Osteoblast (primary cell): Measurements from ENCODE around the gene TMC1. TPM values are rescaled to one million over a fixed set of nuclear protein-coding genes. Genes with fewer than 3 reads are reported as not detected.

Source experiments
- DNase-seq: peaks from one replicate; pipeline ENCODE4 v3.0.0; 2011; ENCODE audit warnings: low spot score, mixed read lengths; ENCODE audit not compliant: insufficient read length; ENCODE audit errors: missing footprints
- H2AFZ ChIP-seq: 2 replicates; pipeline ENCODE4 v1.6.0; 2011; ENCODE audit warnings: mild to moderate bottlenecking, low read length
- H3K27ac ChIP-seq: 2 replicates; pipeline ENCODE4 v1.5.1; 2011; ENCODE audit warnings: mild to moderate bottlenecking, low read depth, low read length, moderate library complexity
- H3K27me3 ChIP-seq: 2 replicates; pipeline ENCODE4 v1.6.0; 2012; ENCODE audit warnings: mild to moderate bottlenecking, control low read depth, inconsistent platforms, low read length, moderate library complexity; ENCODE audit not compliant: insufficient read depth
- H3K36me3 ChIP-seq: 2 replicates; pipeline ENCODE4 v1.5.1; 2011; ENCODE audit warnings: mild to moderate bottlenecking, low read length, control low read depth, moderate library complexity; ENCODE audit not compliant: insufficient read depth
- H3K4me1 ChIP-seq: 2 replicates; pipeline ENCODE4 v1.5.1; 2011; ENCODE audit warnings: mild to moderate bottlenecking, low read length, control low read depth, moderate library complexity; ENCODE audit not compliant: insufficient read depth
- H3K4me2 ChIP-seq: 2 replicates; pipeline ENCODE4 v1.6.0; 2011; ENCODE audit warnings: mild to moderate bottlenecking, low read length; ENCODE audit not compliant: insufficient read depth
- H3K4me3 ChIP-seq: fragments of 200-600 bp; sonication (generic); 3 replicates; pipeline ENCODE4 v1.5.1; 2012; ENCODE audit warnings: mild to moderate bottlenecking, low read length, inconsistent platforms; ENCODE audit not compliant: insufficient read depth
- H3K79me2 ChIP-seq: 2 replicates; pipeline ENCODE4 v1.6.0; 2012; ENCODE audit warnings: mild to moderate bottlenecking, low read length, control low read depth, inconsistent platforms; ENCODE audit not compliant: insufficient read depth
- H3K9me3 ChIP-seq: 2 replicates; pipeline ENCODE4 v1.5.1; 2011; ENCODE audit warnings: low read depth, low read length, control low read depth
- H4K20me1 ChIP-seq: 2 replicates; pipeline ENCODE4 v1.6.0; 2012; ENCODE audit warnings: mild to moderate bottlenecking, low read length, control low read depth; ENCODE audit not compliant: insufficient read depth
- total RNA-seq: library from RNA; depleted of rRNA; stranded (reverse); fragments of >200 nt; gene quantifications from 2 replicates; pipeline ENCODE4 v1.2.3, GENCODE V29; 2012
- TF ChIP-seq, protein P1 (sequence below): IDR thresholded peaks from 2 replicates; pipeline ENCODE4 v1.5.1; 2011; ENCODE audit warnings: mild to moderate bottlenecking, low read depth, low read length, moderate library complexity; ENCODE audit errors: extremely low read depth

TMC1 gene
- total RNA-seq, 1 donor: under 0.01 TPM

DNA sequence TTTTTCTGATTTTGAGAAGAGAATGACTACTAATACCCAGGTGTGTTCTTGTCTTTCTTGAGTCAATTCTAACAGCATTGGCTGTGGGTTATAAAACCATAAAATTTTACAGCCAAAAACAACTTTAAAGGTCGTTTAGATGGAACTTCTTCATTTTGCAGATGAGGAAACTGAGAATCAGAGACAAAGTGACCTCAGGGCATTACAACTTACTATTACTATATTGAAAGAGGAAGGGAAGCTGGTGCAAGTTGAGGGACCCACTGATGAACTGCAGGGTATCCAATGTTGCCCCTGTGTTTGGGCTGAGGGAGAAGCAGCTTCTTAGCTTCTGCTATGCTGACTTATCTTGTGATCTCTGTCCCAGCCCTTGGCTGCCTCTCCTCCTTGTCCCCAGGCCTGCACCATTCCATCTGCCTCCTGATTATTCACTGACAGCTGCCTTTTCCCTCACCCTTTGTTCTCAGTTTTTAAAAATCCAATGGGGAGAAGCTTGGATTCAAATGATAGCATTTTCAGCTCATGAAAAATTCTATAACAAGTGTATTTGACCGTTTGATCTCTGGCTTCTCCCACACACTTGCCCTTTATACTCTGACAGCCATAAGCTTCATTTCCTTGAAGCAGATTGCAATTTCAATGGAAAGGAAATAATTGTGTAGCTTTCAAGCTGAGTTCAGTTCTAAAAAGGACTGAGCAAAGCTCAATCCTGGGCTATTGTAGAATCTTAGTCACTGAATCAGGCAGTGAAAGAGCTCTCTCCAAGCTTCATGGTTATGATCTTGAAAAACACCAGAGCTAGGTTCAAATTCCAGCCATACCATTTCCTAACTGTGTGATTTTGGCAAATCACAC, 68.5 kb downstream of the TMC1 start:
- no peak for DNase-seq
- no peaks in the 10 kb centered on the region for H3K79me2 ChIP-seq
- H3K9me3 ChIP-seq: no peaks in the 10 kb centered on the region
- no peak overlapping the region for H3K27ac ChIP-seq
- H3K36me3 ChIP-seq: no peaks in the 10 kb centered on the region
- no peak overlapping the region for H2AFZ ChIP-seq
- H3K4me3 ChIP-seq: no peak overlapping the region
- H3K27me3 ChIP-seq: no peaks in the 10 kb centered on the region
- TF ChIP-seq, protein P1, sequence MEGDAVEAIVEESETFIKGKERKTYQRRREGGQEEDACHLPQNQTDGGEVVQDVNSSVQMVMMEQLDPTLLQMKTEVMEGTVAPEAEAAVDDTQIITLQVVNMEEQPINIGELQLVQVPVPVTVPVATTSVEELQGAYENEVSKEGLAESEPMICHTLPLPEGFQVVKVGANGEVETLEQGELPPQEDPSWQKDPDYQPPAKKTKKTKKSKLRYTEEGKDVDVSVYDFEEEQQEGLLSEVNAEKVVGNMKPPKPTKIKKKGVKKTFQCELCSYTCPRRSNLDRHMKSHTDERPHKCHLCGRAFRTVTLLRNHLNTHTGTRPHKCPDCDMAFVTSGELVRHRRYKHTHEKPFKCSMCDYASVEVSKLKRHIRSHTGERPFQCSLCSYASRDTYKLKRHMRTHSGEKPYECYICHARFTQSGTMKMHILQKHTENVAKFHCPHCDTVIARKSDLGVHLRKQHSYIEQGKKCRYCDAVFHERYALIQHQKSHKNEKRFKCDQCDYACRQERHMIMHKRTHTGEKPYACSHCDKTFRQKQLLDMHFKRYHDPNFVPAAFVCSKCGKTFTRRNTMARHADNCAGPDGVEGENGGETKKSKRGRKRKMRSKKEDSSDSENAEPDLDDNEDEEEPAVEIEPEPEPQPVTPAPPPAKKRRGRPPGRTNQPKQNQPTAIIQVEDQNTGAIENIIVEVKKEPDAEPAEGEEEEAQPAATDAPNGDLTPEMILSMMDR: no peak
- peaks cover 14% of the 10 kb centered on the region for H3K4me1 ChIP-seq
- no peaks in the 10 kb centered on the region for H4K20me1 ChIP-seq
- H3K4me2 ChIP-seq: no peak overlapping the region

DNA sequence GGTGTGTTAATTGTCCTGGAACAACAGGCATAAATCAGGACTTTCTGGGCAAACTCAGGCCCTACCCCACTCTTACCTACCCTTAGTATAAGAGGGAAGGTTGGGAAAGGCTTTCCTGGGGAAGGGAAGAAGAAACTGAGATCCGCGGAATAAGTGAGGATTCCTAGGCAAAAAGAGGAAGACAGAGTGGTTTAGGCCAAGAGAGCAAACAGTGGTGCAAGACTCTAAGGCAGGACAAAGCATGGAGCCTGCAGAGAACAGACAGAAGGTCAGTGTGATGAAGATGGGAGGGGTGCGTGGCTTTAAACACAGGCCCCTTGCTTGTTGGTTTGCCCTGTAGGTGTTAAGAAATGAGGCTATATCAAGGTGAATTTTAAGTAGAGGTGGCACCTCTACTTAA, 69.4 kb downstream of the TMC1 start:
- H2AFZ ChIP-seq: no peak overlapping the region
- H3K4me1 ChIP-seq: peaks cover 14% of the 10 kb centered on the region
- no peaks in the 10 kb centered on the region for H3K9me3 ChIP-seq
- no peaks in the 10 kb centered on the region for H4K20me1 ChIP-seq
- no peaks in the 10 kb centered on the region for H3K27me3 ChIP-seq
- no peaks in the 10 kb centered on the region for H3K36me3 ChIP-seq
- no peak for DNase-seq
- no peak overlapping the region for H3K4me2 ChIP-seq
- no peak overlapping the region for H3K4me3 ChIP-seq
- TF ChIP-seq, protein P1: no peak
- H3K79me2 ChIP-seq: no peaks in the 10 kb centered on the region
- no peak overlapping the region for H3K27ac ChIP-seq

DNA sequence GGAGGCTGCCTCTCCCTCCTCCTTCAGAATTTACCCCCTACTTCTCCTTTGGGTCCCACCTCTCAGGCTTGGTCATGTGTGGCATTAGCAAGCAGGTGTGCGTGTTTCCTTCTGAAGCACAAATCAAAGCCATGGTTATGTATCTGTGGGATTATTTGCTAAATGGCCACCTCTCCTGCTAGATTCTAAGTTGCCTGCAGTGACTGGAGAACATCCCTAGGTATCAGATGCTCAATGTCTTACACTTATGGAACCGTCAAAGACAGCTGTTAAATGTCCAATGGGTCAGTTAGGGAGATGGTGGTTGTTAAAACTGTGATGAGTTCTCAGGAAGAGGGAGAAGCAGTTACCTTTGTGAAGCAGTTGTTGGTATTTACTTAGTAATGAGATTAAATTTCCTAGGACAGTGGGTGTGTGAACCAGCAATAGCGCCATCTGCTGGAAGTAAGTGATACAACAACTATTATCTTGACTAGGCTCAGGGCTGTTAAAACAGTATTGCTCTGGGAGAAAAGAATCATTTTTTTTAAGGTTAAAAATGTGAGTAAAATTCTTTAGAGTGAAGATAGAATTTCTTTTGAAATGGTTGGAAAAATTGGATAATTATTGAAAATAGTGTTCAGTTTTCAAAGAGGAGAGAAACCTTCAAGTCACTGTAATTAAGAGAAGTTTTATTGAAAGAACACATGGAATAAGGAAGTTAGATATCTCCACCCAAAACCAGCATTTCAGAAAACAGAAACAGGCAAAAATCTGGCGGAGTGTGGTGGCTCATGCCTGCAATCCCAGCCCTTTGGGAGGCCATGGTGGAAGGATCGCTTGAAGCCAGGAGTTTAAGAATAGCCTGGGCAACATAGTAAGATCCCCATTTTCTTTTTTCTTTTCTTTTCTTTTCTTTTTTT, 71.3 kb downstream of the TMC1 start:
- Histone ChIP-seq H3K27ac (no peak overlapping the region), H3K4me3 (no peak overlapping the region), H4K20me1 (no peaks in the 10 kb centered on the region), H3K36me3 (no peaks in the 10 kb centered on the region), H3K27me3 (no peaks in the 10 kb centered on the region), H2AFZ (no peak overlapping the region), H3K4me1 (peaks cover 9% of the 10 kb centered on the region), H3K79me2 (no peaks in the 10 kb centered on the region), H3K9me3 (no peaks in the 10 kb centered on the region), H3K4me2 (no peak overlapping the region)
- DNase-seq: no peak
- TF ChIP-seq, protein P1: peak; percentile 79
